A204.1 (cell line): ENCODE data around the gene DIPK2A.

Experiments
- FAIRE-seq: peaks from 2 replicates; lab custom pipeline; 2012; peaks lifted over from hg19 to GRCh38; lab: Jason Lieb, UNC

The DIPK2A gene

GRCh38 chr3:143971359-143972154 lies at the start of gene DIPK2A:
DIPK2A (plus strand) TSS chr3:143971823; CDS start chr3:143972333, 510 bp downstream.
- FAIRE-seq, result no peak

- no peak for FAIRE-seq
These were observed 46.9 kb upstream of the DIPK2A start for GRCh38 chr3:143924522-143925285.

- no peak for FAIRE-seq
These were observed 43.6 kb upstream of the DIPK2A start for GRCh38 chr3:143928056-143928455.

- no peak for FAIRE-seq
These were observed 42.9 kb upstream of the DIPK2A start for GRCh38 chr3:143928541-143929255.

GRCh38 chr3:143934791-143935190 lies 36.8 kb upstream of the DIPK2A start:
- no peak for FAIRE-seq

DNA sequence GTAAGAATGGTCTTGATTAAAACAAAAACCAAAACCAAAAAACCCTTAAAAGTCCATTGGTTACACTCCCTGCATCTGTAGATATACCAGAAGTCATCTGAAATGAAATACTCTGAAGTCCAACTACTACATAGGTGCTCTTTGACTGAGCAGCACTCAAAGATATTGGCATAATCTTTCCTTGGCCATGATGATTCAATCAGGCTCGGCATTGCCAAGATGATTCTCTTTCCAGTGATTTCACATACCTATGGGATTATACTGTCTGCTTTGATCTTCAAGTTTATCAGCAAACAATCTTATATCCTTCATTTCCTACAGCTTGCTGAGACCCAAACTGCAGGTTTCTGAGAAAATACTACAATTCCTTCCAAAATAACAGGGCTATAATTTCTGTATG lies 35.9 kb upstream of the DIPK2A start:
- FAIRE-seq, result no peak

GRCh38 chr3:143950810-143951209 lies 20.8 kb upstream of the DIPK2A start:
- no peak for FAIRE-seq

GRCh38 chr3:143951351-143951971 lies 20.2 kb upstream of the DIPK2A start:
- peak; percentile 37 for FAIRE-seq

DNA sequence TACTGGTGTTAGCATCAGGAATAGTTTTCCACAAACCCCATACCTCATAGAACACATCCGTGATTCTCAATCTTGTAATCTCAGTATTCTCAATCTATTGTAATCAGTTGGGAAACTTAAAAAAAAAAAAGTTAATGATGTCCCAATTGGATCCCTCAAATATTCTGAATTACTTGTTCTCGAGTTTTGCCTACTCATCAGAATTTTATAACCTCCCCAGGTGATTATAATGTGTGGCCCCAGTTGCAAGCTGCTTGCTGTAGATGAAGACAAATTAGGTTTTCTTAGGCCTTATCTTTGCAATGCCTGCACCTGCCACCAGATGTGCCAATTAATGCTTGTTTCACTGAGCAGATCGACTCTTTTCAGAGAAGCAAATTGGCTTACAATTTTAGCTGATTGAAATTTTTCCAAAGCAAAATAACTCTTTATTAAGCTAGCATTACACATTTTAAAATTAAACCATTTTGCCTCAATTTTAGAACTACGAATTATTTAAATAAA lies 19.0 kb upstream of the DIPK2A start:
- no peak for FAIRE-seq

- FAIRE-seq, result no peak
These were observed 16.5 kb upstream of the DIPK2A start for GRCh38 chr3:143955113-143955512.

DNA sequence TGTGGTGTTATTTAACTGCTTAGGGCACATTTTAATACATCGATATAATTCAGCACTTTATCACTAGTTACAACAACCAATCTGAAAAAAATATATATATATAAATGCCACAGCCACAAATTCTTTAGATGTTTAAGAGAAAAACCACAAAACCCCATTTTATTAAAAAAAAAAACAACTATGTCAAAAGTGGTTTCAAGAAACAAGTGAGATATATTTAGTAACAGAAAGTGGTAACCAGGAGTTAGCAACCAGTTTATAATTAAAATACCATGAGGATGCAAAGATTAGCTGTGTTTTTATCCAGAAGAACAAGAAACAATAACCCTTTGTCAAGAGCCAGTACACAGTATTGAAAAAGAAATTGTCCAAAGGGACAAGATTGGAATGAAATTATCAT lies 14.8 kb upstream of the DIPK2A start:
- FAIRE-seq, result no peak

DNA sequence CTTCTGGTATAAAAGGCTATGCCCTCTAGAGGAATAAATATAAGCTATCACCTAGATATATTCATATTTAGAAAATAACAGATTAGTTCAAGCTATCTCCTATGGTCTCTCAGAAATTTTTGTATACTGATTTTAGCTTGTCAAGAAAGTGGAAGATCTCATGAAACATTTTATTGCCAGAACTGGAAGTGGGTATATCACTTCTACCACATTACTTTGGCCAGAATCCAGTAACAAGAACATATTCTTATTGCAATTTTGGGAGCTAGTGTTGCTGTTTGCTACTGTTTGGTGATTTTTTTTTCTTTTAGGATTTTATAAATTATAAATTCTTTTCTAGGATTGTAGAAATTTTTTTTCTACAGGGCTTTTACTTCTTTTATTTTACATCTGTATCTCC lies 14.2 kb upstream of the DIPK2A start:
- no peak for FAIRE-seq

GRCh38 chr3:143958966-143959365 lies 12.7 kb upstream of the DIPK2A start:
- no peak for FAIRE-seq

GRCh38 chr3:143961342-143961741 lies 10.3 kb upstream of the DIPK2A start:
- no peak for FAIRE-seq

GRCh38 chr3:143963946-143964345 lies 7.7 kb upstream of the DIPK2A start:
- FAIRE-seq, result no peak

DNA sequence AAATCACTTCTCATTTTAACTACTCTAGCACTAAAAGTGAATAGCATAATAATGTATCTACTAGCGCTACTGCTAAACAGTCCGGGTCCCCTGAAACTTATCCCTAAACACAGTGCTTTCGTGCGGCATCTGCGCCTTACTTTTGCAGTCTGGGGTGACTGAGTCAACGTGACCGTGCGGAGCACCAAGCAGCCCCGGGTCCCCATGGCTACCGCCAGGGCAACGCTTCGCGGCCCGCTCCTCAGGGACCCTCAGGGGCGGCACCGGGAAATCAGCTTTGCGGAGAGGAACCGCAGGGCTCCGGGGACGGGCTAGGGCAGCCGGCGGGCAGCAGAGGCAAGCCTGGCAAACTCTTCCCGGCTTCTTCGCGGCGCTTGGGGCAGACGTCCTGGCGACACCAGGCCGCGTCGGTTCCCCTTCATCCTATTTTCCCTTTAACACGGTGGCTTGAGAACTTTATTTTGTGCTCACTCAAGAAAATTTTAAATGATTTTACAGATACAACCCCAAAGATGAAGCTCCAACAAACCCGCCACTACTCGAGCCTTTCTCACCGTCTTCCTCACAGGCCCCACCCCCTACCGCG lies 757 bp upstream of the DIPK2A start:
- FAIRE-seq, result no peak

GRCh38 chr3:143972155-143972504 lies 507 bp downstream of the DIPK2A start:
- FAIRE-seq, result no peak

DNA sequence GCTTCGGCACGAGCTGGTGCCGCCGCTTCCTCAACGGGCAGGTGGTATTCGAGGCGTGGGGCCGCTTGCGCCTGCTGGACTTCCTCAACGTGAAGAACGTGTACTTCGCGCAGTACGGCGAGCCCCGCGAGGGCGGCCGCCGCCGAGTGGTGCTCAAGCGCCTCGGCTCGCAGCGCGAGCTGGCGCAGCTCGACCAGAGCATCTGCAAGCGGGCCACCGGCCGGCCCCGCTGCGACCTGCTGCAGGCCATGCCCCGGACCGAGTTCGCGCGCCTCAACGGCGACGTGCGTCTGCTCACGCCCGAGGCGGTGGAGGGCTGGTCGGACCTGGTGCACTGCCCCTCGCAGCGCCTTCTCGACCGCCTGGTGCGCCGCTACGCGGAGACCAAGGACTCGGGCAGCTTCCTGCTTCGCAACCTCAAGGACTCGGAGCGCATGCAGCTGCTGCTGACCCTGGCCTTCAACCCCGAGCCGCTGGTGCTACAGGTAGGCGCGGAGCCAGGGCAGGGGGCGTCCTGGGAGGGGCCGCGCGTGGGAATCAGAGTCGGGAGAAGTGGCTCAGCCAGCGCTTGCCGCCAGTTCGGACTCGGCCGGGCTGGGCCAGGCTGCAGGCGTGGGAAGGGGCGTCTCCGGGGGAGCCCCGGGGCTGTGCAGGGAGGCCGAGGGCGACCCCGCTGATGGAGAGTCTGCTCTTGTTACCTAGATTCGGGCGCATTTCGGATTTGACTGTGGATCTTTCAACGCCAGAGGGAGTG lies 1.1 kb downstream of the DIPK2A start:
- FAIRE-seq, result no peak

DNA sequence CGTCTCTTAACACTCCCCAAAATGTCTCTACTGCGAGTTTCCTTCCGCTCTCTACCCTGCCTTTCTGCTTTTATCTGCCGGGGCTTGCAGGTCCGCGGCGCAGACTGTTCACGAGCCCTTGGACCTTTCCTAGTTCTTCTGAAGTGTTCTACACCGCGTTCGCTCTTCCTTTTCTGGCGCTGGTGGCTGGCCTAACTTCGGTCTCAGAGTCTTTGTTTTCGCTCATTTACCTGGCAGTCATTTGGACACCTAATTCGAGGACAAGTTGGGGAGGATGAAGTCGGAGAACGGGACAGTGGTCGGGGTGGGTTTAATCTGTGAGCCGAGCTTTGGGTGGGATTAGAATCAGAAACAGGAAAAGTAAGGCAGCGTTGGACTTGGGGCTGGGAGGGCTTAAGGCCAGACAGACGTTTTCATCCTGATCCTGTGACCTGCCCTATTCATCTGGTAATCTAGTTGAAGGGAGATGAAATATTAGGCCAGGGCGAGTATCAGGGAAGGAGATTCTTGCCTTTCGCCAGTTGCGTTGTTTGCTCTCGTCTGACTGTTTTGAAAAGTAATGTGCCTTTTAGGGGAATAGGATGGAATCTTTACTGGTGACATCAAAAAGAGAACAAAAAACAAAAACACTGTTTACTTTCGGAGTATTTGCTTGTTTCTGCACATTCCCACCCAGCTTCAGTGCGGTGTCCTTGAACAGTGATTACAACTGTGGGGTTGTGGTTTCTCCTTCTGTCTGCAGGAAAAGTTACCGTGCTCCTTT lies 1.8 kb downstream of the DIPK2A start:
- no peak for FAIRE-seq
